Epithelial cell of esophagus (primary cell): Measurements from ENCODE around the gene RFFL.
A peak's percentile ranks its signal among the peaks of the same experiment; 100 is the strongest.

Experiments
- DNase-seq: peaks from one replicate; pipeline ENCODE4 v3.0.0; 2010; ENCODE audit warnings: low read depth
- H3K4me3 ChIP-seq: 2 replicates; pipeline ENCODE4 v1.5.1; 2011; ENCODE audit warnings: mild to moderate bottlenecking, low read length, control low read depth
- CTCF ChIP-seq: IDR thresholded peaks from 2 replicates; pipeline ENCODE4 v1.5.1; 2011; ENCODE audit warnings: low read depth, mild to moderate bottlenecking, low read length, control low read depth, inconsistent platforms; ENCODE audit not compliant: insufficient read depth; ENCODE audit errors: missing control alignments

Gene RFFL

GRCh38 chr17:34990921-34991365, 72.6 kb downstream of the RFFL start:
- DNase-seq = no peak
- H3K4me3 ChIP-seq = no peak overlapping the region
- no peak for TF ChIP-seq CTCF

GRCh38 chr17:34989473-34989872, 74.0 kb downstream of the RFFL start:
- no peak for DNase-seq
- no peak for TF ChIP-seq CTCF
- H3K4me3 ChIP-seq = no peak overlapping the region

GRCh38 chr17:34988644-34989043, 74.9 kb downstream of the RFFL start:
- DNase-seq = no peak
- no peak for TF ChIP-seq CTCF
- no peak overlapping the region for H3K4me3 ChIP-seq

- no peak for DNase-seq
- no peak for TF ChIP-seq CTCF
- no peak overlapping the region for H3K4me3 ChIP-seq
Measured at GRCh38 chr17:34987232-34987631, 76.3 kb downstream of the RFFL start.

GRCh38 chr17:34981538-34982241, 81.8 kb downstream of the RFFL start:
- no peak for TF ChIP-seq CTCF
- peak; percentile 27 for DNase-seq
- H3K4me3 ChIP-seq = peak overlapping the region; percentile 67

GRCh38 chr17:34980681-34981537, 82.6 kb downstream of the RFFL start:
- peak; percentile 85 for DNase-seq
- peak overlapping the region; percentile 67 for H3K4me3 ChIP-seq
- peak; percentile 56 for TF ChIP-seq CTCF
